ENCODE data around the gene PPP2R2C. TPM values are rescaled to one million over a fixed set of nuclear protein-coding genes. Genes with fewer than 3 reads are reported as not detected.

Gene PPP2R2C
- total RNA-seq, 2 experiments from 2014 or later = 0.12 TPM; not detected in 1

- CTCF ChIA-PET = interaction anchor here (1.0 kb wide), 1 partner anchor 18 kb away, joined by 4 read pairs; no protein-coding TSS in a partner anchor
- Mint-ChIP-seq H3K27me3 (peaks cover 35% of the 10 kb centered on the region), H3K36me3 (ENCODE audit: low read depth) (peaks cover 2% of the 10 kb centered on the region), H3K4me1 (peaks cover 9% of the 10 kb centered on the region), H3K27ac (no peak overlapping the region), H3K9me3 (ENCODE audit: low read depth) (no peaks in the 10 kb centered on the region), H3K4me3 (peak overlapping the region; percentile 23)
- DNase-seq (peak; percentile 30), ATAC-seq (peak; percentile 65)
- POLR2A ChIA-PET = no interaction called here
- intact Hi-C loops (cut with DNase I, micrococcal nuclease) = loop anchor here in 1 of 2 experiments (2.0 kb wide), 1 partner anchor 40 kb away; the partner anchor contains the start of gene WFS1
Observed at GRCh38 chr4:6308899-6309643, 163.3 kb downstream of the PPP2R2C start.

GRCh38 chr4:6307891-6308290 is 164.5 kb downstream of the PPP2R2C start:
- no peak overlapping the region for H3K27ac Mint-ChIP-seq
- no peak for DNase-seq
- H3K27me3 Mint-ChIP-seq = peaks cover 32% of the 10 kb centered on the region
- peaks cover 2% of the 10 kb centered on the region for H3K36me3 Mint-ChIP-seq (ENCODE audit: low read depth)
- peaks cover 9% of the 10 kb centered on the region for H3K4me1 Mint-ChIP-seq
- no peak overlapping the region for H3K4me3 Mint-ChIP-seq
- intact Hi-C loops (cut with DNase I, micrococcal nuclease) = loop anchor here in 1 of 2 experiments (2.0 kb wide), 1 partner anchor 39 kb away; the partner anchor contains the start of gene WFS1
- ATAC-seq = no peak
- ChIA-PET CTCF (no interaction called here), POLR2A (no interaction called here)
- no peaks in the 10 kb centered on the region for H3K9me3 Mint-ChIP-seq (ENCODE audit: low read depth)

GRCh38 chr4:6307230-6307629 is 165.2 kb downstream of the PPP2R2C start:
- no peak for ATAC-seq
- Mint-ChIP-seq H3K4me3 (no peak overlapping the region), H3K9me3 (ENCODE audit: low read depth) (no peaks in the 10 kb centered on the region), H3K27me3 (peaks cover 32% of the 10 kb centered on the region), H3K4me1 (peaks cover 9% of the 10 kb centered on the region), H3K27ac (no peak overlapping the region), H3K36me3 (ENCODE audit: low read depth) (peaks cover 7% of the 10 kb centered on the region)
- ChIA-PET CTCF (interaction anchor here (1.1 kb wide), 1 partner anchor 56 kb away, joined by 4 read pairs; no protein-coding TSS in a partner anchor), POLR2A (no interaction called here)
- intact Hi-C loops (cut with DNase I, micrococcal nuclease) = no loop called here
- no peak for DNase-seq

- Mint-ChIP-seq H3K9me3 (ENCODE audit: low read depth) (no peaks in the 10 kb centered on the region), H3K4me3 (no peak overlapping the region), H3K27me3 (peaks cover 30% of the 10 kb centered on the region), H3K36me3 (ENCODE audit: low read depth) (peaks cover 7% of the 10 kb centered on the region), H3K27ac (no peak overlapping the region), H3K4me1 (peaks cover 9% of the 10 kb centered on the region)
- intact Hi-C loops (cut with DNase I, micrococcal nuclease) = no loop called here
- CTCF ChIA-PET = interaction anchor here (0.6 to 1.1 kb wide), 2 partner anchors 56 to 502 kb away, joined by 3 to 4 read pairs; no protein-coding TSS in a partner anchor
- no peak for DNase-seq
- POLR2A ChIA-PET = no interaction called here
- no peak for ATAC-seq
Observed at GRCh38 chr4:6306299-6306698, 166.1 kb downstream of the PPP2R2C start.

- POLR2A ChIA-PET = no interaction called here
- intact Hi-C loops (cut with DNase I, micrococcal nuclease) = no loop called here
- Mint-ChIP-seq H3K9me3 (ENCODE audit: low read depth) (no peaks in the 10 kb centered on the region), H3K36me3 (ENCODE audit: low read depth) (peaks cover 15% of the 10 kb centered on the region), H3K4me1 (peaks cover 4% of the 10 kb centered on the region), H3K27me3 (peaks cover 14% of the 10 kb centered on the region), H3K27ac (no peak overlapping the region), H3K4me3 (no peak overlapping the region)
- CTCF ChIA-PET = no interaction called here
- ATAC-seq = no peak
- no peak for DNase-seq
Observed at GRCh38 chr4:6303943-6304342, 168.5 kb downstream of the PPP2R2C start.

GRCh38 chr4:6302869-6303268 is 169.5 kb downstream of the PPP2R2C start:
- DNase-seq (no peak), ATAC-seq (no peak)
- Mint-ChIP-seq H3K27me3 (peaks cover 5% of the 10 kb centered on the region), H3K9me3 (ENCODE audit: low read depth) (no peaks in the 10 kb centered on the region), H3K36me3 (ENCODE audit: low read depth) (peaks cover 13% of the 10 kb centered on the region), H3K27ac (no peak overlapping the region), H3K4me3 (no peak overlapping the region), H3K4me1 (no peaks in the 10 kb centered on the region)
- intact Hi-C loops (cut with DNase I, micrococcal nuclease) = no loop called here
- CTCF ChIA-PET = no interaction called here
- POLR2A ChIA-PET = no interaction called here

GRCh38 chr4:6301732-6302442 is 170.5 kb downstream of the PPP2R2C start:
- H3K4me3 Mint-ChIP-seq = no peak overlapping the region
- CTCF ChIA-PET = no interaction called here
- POLR2A ChIA-PET = no interaction called here
- H3K4me1 Mint-ChIP-seq = no peaks in the 10 kb centered on the region
- no peak overlapping the region for H3K27ac Mint-ChIP-seq
- intact Hi-C loops (cut with DNase I, micrococcal nuclease) = no loop called here
- ATAC-seq (no peak), DNase-seq (no peak)
- H3K27me3 Mint-ChIP-seq = peaks cover 4% of the 10 kb centered on the region
- no peaks in the 10 kb centered on the region for H3K9me3 Mint-ChIP-seq (ENCODE audit: low read depth)
- peaks cover 13% of the 10 kb centered on the region for H3K36me3 Mint-ChIP-seq (ENCODE audit: low read depth)

- ATAC-seq (no peak), DNase-seq (no peak)
- H3K4me1 Mint-ChIP-seq = no peaks in the 10 kb centered on the region
- intact Hi-C loops (cut with DNase I, micrococcal nuclease) = no loop called here
- H3K27me3 Mint-ChIP-seq = no peaks in the 10 kb centered on the region
- H3K27ac Mint-ChIP-seq = no peak overlapping the region
- H3K9me3 Mint-ChIP-seq (ENCODE audit: low read depth) = no peaks in the 10 kb centered on the region
- CTCF ChIA-PET = interaction anchor here (0.5 kb wide), 1 partner anchor 41 kb away, joined by 3 read pairs; no protein-coding TSS in a partner anchor
- no peak overlapping the region for H3K4me3 Mint-ChIP-seq
- POLR2A ChIA-PET = no interaction called here
- H3K36me3 Mint-ChIP-seq (ENCODE audit: low read depth) = peaks cover 13% of the 10 kb centered on the region
Observed at GRCh38 chr4:6301051-6301731, 171.2 kb downstream of the PPP2R2C start.

GRCh38 chr4:6300359-6300758 is 172.1 kb downstream of the PPP2R2C start:
- ChIA-PET POLR2A (no interaction called here), CTCF (no interaction called here)
- intact Hi-C loops (cut with DNase I, micrococcal nuclease) = no loop called here
- H3K4me1 Mint-ChIP-seq = no peaks in the 10 kb centered on the region
- no peak for ATAC-seq
- H3K27me3 Mint-ChIP-seq = no peaks in the 10 kb centered on the region
- peaks cover 13% of the 10 kb centered on the region for H3K36me3 Mint-ChIP-seq (ENCODE audit: low read depth)
- no peak for DNase-seq
- H3K27ac Mint-ChIP-seq = no peak overlapping the region
- no peak overlapping the region for H3K4me3 Mint-ChIP-seq
- H3K9me3 Mint-ChIP-seq (ENCODE audit: low read depth) = no peaks in the 10 kb centered on the region

GRCh38 chr4:6299875-6300274 is 172.5 kb downstream of the PPP2R2C start:
- DNase-seq (no peak), ATAC-seq (no peak)
- ChIA-PET CTCF (no interaction called here), POLR2A (no interaction called here)
- Mint-ChIP-seq H3K4me3 (no peak overlapping the region), H3K27me3 (no peaks in the 10 kb centered on the region), H3K9me3 (ENCODE audit: low read depth) (no peaks in the 10 kb centered on the region), H3K27ac (no peak overlapping the region), H3K36me3 (ENCODE audit: low read depth) (peaks cover 13% of the 10 kb centered on the region), H3K4me1 (no peaks in the 10 kb centered on the region)
- intact Hi-C loops (cut with DNase I, micrococcal nuclease) = no loop called here

GRCh38 chr4:6298852-6299251 is 173.6 kb downstream of the PPP2R2C start:
- Mint-ChIP-seq H3K4me3 (no peak overlapping the region), H3K4me1 (no peaks in the 10 kb centered on the region), H3K27ac (no peak overlapping the region), H3K27me3 (no peaks in the 10 kb centered on the region), H3K36me3 (ENCODE audit: low read depth) (peaks cover 13% of the 10 kb centered on the region), H3K9me3 (ENCODE audit: low read depth) (no peaks in the 10 kb centered on the region)
- no peak for DNase-seq
- intact Hi-C loops (cut with DNase I, micrococcal nuclease) = no loop called here
- POLR2A ChIA-PET = no interaction called here
- no peak for ATAC-seq
- CTCF ChIA-PET = interaction anchor here (0.6 to 1.4 kb wide), 2 partner anchors 32 to 861 kb away, joined by 3 to 4 read pairs; no protein-coding TSS in a partner anchor

All from activated CD4-positive, alpha-beta T cell treated with anti-CD3 and anti-CD28 coated beads for 36 hours (primary cell).